K562 (cell line): Measurements from ENCODE around the gene EML3. TPM values are rescaled to one million over a fixed set of nuclear protein-coding genes. Genes with fewer than 3 reads are reported as not detected.

Experiments
- HDAC8 ChIP-seq: fragments of 450-650 bp; IDR thresholded peaks from 2 replicates; pipeline ENCODE4 v1.6.1; 2016; ENCODE audit warnings: mild to moderate bottlenecking, missing genetic modification characterization, moderate library complexity, missing compliant biosample characterization
- KLF16 ChIP-seq: IDR thresholded peaks from 2 replicates; pipeline ENCODE4 v1.6.1; 2016; ENCODE audit warnings: antibody characterized with exemption
- NFE2L1 ChIP-seq: fragments of 450-650 bp; IDR thresholded peaks from 2 replicates; pipeline ENCODE4 v1.6.1; 2016; ENCODE audit warnings: missing genetic modification characterization, low read depth, mild to moderate bottlenecking, missing compliant biosample characterization, moderate library complexity, borderline replicate concordance
- NR2C2 ChIP-seq, 2 experiments: fragments of 200-800 bp in 1 of 2; sonication (Bioruptor generic) in 1 of 2; sonication (generic) in 1 of 2; formaldehyde crosslinking in 1 of 2; IDR thresholded peaks; 2 replicates each; pipeline versions ENCODE4 v1.6.1 to v1.8.0; 2016 to 2022; ENCODE audit warnings: mild to moderate bottlenecking in 1 of 2, missing compliant biosample characterization in 1 of 2, missing genetic modification characterization in 1 of 2, missing genetic modification reagents in 1 of 2
- RBM14 ChIP-seq: fragments of 200-400 bp; formaldehyde crosslinking; IDR thresholded peaks from 2 replicates; pipeline ENCODE4 v1.6.1; 2018; ENCODE audit warnings: low read depth, mild to moderate bottlenecking, low read length, moderate library complexity, borderline replicate concordance; ENCODE audit not compliant: insufficient read depth
- SMC3 ChIP-seq: conservative IDR thresholded peaks from 2 replicates; pipeline ENCODE4 v1.6.1; 2011; ENCODE audit warnings: low read depth, low read length, improper control_type of control experiment; ENCODE audit not compliant: insufficient read depth
- TFAM ChIP-seq: fragments of 250-450 bp; sonication (Bioruptor Pico); conservative IDR thresholded peaks from 2 replicates; pipeline ENCODE4 v1.5.0; 2021; ENCODE audit warnings: mild to moderate bottlenecking, moderate library complexity
- XRCC5 ChIP-seq: fragments of 200-400 bp; formaldehyde crosslinking; IDR thresholded peaks from 2 replicates; pipeline ENCODE4 v1.6.1; 2017; ENCODE audit warnings: low read depth, mild to moderate bottlenecking, low read length
- polyA plus RNA-seq, 8 experiments: library from polyadenylated mRNA; depleted of rRNA in 4 of 8; stranded (reverse) in 5 of 8; unstranded in 3 of 8; fragments of >200 nt; fragmentation: Nextera tagmentation in 2 of 8; fragmentation: Illumina TruSeq in 1 of 8; extraction: Ambion mirVana in 2 of 8; extraction: Trizol in 1 of 8; gene quantifications; 2 replicates each; pipeline versions ENCODE4 v1.2.1 to v1.2.3, GENCODE V29; 2011 to 2014; ENCODE audit warnings: inconsistent platforms in 1 of 8, missing spikeins in 1 of 8
- total RNA-seq, 7 experiments: library from RNA; depleted of rRNA in 6 of 7; stranded (reverse); fragments of >200 nt in 6 of 7; fragmentation: Illumina TruSeq in 2 of 7; extraction: Trizol in 2 of 7; gene quantifications; 2 replicates each; pipeline versions ENCODE4 v1.2.1 to v1.2.3, GENCODE V29; 2011 to 2021; ENCODE audit warnings: low replicate concordance in 1 of 7
- TF ChIP-seq, protein P1 (sequence below): fragments of 450-650 bp; IDR thresholded peaks from 2 replicates; pipeline ENCODE4 v1.6.1; 2016; ENCODE audit warnings: mild to moderate bottlenecking, moderate library complexity
- TF ChIP-seq, protein P2 (sequence below): fragments of 250-450 bp; sonication (Bioruptor Pico); IDR thresholded peaks from 2 replicates; pipeline ENCODE4 v1.8.0; 2022; ENCODE audit warnings: inconsistent platforms
- TF ChIP-seq, protein P3 (sequence below): fragments of 450-650 bp; formaldehyde crosslinking; IDR thresholded peaks from 2 replicates; pipeline ENCODE4 v1.4.0; 2020; ENCODE audit warnings: mild to moderate bottlenecking, moderate library complexity

The EML3 gene
- total and polyA plus RNA-seq, 9 of the 15 experiments (the other 6 are each of a cell fraction or from before 2014, with no cell fraction given): 0.32 to 90.5 (median 26.4) TPM

DNA sequence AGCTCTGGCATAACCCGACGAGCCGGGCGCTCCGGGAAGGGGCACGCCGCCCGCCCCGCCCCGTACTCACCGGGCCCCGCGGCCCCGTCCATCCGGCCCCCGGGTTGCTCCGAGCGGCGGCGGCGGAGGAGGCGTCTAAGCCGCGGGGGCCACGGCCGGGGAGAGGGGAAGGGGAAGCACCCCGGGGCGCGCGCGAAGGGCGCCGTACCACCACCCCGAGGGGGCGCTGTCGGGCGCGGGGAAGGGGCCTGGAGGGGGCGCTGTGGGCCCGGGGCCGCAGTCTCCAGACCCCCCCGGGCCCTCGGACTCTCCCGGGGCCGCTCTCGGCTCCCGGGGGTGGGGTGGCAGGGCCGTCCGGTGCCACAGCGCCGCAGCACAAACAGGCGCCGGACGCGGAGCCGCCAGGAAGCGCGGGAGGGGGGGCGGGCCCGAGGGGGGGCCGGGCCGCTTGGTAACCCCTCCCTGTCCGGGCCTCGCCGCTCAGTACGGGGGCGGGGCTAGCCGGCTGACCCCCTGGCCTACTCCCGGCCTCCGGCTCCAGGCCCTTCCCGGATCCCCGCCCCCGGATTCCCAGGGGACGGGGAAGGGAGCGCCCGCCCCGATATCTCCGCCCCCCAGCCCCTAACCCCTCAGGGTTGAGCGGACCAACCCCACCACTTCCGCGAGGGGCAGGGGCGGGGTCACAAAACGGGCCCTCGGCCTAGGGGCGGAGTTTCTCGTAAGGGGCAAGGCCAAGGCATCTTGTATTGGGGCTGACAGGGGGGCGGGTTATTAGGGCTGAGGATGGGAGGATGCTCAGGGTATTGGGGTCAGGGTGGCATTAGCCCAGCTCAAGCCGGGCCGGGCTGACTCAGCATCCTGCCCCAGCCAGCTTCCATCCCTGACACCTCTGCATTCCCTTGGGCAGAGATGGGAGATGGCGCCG lies at the start of gene EML3, which contains the start of gene ROM1 (continued):
- TF ChIP-seq, protein P1, sequence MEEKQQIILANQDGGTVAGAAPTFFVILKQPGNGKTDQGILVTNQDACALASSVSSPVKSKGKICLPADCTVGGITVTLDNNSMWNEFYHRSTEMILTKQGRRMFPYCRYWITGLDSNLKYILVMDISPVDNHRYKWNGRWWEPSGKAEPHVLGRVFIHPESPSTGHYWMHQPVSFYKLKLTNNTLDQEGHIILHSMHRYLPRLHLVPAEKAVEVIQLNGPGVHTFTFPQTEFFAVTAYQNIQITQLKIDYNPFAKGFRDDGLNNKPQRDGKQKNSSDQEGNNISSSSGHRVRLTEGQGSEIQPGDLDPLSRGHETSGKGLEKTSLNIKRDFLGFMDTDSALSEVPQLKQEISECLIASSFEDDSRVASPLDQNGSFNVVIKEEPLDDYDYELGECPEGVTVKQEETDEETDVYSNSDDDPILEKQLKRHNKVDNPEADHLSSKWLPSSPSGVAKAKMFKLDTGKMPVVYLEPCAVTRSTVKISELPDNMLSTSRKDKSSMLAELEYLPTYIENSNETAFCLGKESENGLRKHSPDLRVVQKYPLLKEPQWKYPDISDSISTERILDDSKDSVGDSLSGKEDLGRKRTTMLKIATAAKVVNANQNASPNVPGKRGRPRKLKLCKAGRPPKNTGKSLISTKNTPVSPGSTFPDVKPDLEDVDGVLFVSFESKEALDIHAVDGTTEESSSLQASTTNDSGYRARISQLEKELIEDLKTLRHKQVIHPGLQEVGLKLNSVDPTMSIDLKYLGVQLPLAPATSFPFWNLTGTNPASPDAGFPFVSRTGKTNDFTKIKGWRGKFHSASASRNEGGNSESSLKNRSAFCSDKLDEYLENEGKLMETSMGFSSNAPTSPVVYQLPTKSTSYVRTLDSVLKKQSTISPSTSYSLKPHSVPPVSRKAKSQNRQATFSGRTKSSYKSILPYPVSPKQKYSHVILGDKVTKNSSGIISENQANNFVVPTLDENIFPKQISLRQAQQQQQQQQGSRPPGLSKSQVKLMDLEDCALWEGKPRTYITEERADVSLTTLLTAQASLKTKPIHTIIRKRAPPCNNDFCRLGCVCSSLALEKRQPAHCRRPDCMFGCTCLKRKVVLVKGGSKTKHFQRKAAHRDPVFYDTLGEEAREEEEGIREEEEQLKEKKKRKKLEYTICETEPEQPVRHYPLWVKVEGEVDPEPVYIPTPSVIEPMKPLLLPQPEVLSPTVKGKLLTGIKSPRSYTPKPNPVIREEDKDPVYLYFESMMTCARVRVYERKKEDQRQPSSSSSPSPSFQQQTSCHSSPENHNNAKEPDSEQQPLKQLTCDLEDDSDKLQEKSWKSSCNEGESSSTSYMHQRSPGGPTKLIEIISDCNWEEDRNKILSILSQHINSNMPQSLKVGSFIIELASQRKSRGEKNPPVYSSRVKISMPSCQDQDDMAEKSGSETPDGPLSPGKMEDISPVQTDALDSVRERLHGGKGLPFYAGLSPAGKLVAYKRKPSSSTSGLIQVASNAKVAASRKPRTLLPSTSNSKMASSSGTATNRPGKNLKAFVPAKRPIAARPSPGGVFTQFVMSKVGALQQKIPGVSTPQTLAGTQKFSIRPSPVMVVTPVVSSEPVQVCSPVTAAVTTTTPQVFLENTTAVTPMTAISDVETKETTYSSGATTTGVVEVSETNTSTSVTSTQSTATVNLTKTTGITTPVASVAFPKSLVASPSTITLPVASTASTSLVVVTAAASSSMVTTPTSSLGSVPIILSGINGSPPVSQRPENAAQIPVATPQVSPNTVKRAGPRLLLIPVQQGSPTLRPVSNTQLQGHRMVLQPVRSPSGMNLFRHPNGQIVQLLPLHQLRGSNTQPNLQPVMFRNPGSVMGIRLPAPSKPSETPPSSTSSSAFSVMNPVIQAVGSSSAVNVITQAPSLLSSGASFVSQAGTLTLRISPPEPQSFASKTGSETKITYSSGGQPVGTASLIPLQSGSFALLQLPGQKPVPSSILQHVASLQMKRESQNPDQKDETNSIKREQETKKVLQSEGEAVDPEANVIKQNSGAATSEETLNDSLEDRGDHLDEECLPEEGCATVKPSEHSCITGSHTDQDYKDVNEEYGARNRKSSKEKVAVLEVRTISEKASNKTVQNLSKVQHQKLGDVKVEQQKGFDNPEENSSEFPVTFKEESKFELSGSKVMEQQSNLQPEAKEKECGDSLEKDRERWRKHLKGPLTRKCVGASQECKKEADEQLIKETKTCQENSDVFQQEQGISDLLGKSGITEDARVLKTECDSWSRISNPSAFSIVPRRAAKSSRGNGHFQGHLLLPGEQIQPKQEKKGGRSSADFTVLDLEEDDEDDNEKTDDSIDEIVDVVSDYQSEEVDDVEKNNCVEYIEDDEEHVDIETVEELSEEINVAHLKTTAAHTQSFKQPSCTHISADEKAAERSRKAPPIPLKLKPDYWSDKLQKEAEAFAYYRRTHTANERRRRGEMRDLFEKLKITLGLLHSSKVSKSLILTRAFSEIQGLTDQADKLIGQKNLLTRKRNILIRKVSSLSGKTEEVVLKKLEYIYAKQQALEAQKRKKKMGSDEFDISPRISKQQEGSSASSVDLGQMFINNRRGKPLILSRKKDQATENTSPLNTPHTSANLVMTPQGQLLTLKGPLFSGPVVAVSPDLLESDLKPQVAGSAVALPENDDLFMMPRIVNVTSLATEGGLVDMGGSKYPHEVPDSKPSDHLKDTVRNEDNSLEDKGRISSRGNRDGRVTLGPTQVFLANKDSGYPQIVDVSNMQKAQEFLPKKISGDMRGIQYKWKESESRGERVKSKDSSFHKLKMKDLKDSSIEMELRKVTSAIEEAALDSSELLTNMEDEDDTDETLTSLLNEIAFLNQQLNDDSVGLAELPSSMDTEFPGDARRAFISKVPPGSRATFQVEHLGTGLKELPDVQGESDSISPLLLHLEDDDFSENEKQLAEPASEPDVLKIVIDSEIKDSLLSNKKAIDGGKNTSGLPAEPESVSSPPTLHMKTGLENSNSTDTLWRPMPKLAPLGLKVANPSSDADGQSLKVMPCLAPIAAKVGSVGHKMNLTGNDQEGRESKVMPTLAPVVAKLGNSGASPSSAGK: no peak
- no peak for TF ChIP-seq TFAM
- no peak for TF ChIP-seq KLF16
- TF ChIP-seq, protein P2, sequence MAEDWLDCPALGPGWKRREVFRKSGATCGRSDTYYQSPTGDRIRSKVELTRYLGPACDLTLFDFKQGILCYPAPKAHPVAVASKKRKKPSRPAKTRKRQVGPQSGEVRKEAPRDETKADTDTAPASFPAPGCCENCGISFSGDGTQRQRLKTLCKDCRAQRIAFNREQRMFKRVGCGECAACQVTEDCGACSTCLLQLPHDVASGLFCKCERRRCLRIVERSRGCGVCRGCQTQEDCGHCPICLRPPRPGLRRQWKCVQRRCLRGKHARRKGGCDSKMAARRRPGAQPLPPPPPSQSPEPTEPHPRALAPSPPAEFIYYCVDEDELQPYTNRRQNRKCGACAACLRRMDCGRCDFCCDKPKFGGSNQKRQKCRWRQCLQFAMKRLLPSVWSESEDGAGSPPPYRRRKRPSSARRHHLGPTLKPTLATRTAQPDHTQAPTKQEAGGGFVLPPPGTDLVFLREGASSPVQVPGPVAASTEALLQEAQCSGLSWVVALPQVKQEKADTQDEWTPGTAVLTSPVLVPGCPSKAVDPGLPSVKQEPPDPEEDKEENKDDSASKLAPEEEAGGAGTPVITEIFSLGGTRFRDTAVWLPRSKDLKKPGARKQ: no peak
- no peak for TF ChIP-seq NFE2L1 (tag)
- TF ChIP-seq HDAC8 (tag): no peak
- TF ChIP-seq XRCC5: 0 out of 2 replicates have a peak, but pooled peaks have one; percentile 46
- TF ChIP-seq, protein P3, sequence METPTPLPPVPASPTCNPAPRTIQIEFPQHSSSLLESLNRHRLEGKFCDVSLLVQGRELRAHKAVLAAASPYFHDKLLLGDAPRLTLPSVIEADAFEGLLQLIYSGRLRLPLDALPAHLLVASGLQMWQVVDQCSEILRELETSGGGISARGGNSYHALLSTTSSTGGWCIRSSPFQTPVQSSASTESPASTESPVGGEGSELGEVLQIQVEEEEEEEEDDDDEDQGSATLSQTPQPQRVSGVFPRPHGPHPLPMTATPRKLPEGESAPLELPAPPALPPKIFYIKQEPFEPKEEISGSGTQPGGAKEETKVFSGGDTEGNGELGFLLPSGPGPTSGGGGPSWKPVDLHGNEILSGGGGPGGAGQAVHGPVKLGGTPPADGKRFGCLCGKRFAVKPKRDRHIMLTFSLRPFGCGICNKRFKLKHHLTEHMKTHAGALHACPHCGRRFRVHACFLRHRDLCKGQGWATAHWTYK: peak; percentile 22; the same call in 1 of the 2 replicates
- no peak for TF ChIP-seq NR2C2 (CRISPR knock-in tag; IDR thresholded peaks at IDR 0.05)
- TF ChIP-seq NR2C2 (tag; IDR thresholded peaks at IDR 0.05): peak; percentile 75
- 0 out of 2 replicates have a peak, but pooled peaks have one; percentile 18 for TF ChIP-seq SMC3
- no peak for TF ChIP-seq RBM14
